ENCODE results near the gene TTC7B.
"Not testable (repeated sequence)": the region's sequence is repeated elsewhere in the genome, so short reads cannot be mapped to it uniquely, and the experiment has no call there.

TTC7B gene

DNA sequence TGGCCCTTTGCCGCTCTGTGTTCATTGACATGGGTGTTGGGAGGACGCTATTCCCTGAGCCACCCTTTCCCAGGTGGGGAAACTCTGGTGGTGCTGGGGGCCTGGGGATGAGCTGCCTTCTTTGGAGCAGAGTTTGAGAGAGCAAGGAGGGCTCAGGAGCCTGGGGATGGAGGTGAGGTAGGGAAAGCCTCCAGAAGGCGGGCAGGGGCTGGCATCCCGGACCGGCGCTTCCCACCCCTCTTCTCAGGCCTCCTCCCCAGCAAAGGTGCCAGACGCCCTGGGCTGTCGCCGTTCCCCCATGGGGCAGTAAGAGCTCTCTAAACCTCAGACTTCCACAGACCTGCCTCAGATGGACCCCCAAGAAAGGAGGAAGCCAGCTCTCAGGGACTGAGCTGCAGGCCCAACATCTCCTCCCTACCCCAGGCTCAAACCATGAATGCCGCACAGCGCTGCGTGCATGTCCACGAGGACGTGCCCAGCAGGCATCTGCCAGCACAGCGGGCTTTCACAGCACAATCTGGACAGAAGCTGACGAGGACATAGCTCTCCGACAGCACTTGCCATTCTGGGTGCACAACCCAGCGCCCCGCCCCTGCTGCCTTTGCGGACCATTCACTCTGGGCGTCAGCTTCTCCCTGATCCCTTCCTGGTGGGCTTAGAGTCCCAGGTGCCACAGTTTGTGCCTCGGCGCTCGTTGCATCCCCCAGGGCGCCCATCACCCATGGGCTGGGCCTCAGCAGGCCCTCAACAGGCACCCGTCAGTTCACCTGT lies 14.9 kb upstream of the TTC7B start:
- no peak for DNase-seq

GRCh38 chr14:90829677-90830076 lies 13.4 kb upstream of the TTC7B start:
- no peak for DNase-seq

GRCh38 chr14:90828642-90829487 lies 12.6 kb upstream of the TTC7B start:
- DNase-seq: no peak

GRCh38 chr14:90827919-90828610 lies 11.8 kb upstream of the TTC7B start:
- peak; percentile 86 to 97 for DNase-seq

GRCh38 chr14:90823542-90823941 lies 7.3 kb upstream of the TTC7B start:
- DNase-seq: not testable (repeated sequence)

DNA sequence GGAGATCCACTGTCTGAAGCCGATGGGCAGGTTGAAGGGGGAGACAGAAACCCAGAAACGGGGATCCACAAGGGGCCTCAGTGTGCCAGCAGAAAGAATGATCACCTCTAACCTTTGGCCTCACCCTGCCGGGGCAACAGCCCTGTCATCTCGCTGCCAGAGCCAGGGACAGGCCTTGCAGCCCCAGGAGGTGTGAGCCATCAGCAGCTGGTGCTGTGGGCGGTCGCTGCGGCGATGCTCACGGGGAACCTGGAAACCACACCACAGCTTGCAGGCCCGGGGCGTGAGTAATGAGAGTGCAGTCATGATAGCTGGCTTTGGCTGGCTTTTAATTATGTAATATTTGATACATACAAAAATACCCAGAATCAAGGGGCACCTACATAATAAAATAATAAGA lies 4.7 kb upstream of the TTC7B start:
- DNase-seq: peak in 1 of 2 experiments; percentile 59

DNA sequence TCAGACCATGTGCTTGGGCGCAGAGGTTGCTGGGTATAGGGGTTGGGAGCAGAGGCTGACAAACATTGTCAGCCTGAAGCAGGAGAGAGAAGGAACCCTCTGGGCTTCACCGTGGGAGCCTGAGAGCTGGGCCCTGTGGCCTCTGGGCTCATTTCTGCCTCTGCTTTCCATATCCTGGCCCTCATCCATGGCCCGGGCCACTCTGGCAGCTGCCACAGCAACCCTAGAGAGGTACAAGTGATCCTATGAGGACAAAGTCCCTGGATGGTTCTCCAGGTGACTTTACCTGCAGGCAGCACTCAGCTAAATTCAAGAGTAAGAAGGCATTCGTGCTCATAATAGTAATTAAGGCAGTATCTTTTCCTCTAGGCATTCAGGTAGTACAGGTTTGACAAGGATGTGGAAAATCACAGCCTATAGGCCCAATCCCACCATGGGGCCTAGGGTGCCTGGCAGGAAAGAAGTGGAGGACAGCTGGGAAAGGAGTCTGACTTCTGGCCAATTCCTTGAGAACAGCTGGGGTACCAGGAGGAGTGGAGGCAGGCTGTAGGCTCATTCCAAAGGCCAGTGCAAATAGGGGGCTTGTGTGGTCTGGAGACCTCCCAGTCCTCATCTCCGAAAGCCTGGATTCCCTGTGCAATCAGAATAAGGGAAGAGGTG lies 3.6 kb upstream of the TTC7B start:
- DNase-seq: peak in 1 of 2 experiments; percentile 48

- DNase-seq: no peak
Measured at GRCh38 chr14:90818715-90819114, 2.5 kb upstream of the TTC7B start.

DNA sequence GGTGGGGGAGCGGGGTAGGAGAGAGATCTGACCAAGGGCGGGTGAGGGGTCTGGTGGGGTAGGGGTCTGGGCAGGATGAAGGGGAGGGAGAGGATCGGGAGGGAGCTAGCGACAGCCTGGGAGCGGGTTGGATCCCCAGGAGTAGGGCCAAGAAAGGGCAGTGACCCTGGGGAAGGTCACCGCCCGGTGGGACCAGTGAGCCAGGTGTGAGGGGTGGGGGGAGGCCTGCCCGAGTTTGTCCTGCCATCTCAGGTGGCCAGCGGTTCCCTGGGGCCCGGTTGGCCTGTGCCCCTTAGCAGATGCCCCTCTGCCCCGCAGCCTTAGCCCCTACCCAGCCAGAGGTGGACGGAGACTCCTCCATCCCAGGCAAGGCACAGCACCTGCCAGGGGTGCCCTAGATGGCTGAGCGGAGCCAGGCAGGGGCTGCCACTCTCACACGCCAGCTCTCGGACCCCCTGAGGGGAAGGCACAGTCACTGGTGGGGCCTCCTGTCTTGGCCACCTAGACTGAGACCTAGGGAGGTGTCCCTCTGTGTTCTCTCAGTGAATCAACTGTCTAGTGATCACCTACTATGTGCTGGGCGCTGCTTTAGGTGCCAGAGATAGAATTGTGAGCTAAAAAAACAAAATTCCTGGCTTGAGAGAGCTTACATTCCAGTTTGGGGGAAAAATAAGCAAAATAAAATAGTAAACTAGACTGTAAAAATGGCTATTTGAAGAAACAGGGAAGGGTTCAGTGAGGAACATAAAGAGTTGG lies 629 bp upstream of the TTC7B start:
- DNase-seq: no peak

DNA sequence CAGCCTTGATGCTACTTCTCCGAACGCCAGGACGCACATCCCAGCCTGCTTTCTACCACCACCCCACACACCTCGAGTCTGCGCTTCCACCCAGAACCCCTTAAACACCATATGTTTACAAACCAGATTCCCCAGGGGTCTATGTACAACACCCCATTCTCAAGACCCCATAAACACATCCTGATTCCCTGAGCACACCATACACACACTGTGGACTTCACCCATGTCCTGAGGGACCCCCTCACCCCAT lies 733 bp downstream of the TTC7B start:
- no peak for DNase-seq

DNA sequence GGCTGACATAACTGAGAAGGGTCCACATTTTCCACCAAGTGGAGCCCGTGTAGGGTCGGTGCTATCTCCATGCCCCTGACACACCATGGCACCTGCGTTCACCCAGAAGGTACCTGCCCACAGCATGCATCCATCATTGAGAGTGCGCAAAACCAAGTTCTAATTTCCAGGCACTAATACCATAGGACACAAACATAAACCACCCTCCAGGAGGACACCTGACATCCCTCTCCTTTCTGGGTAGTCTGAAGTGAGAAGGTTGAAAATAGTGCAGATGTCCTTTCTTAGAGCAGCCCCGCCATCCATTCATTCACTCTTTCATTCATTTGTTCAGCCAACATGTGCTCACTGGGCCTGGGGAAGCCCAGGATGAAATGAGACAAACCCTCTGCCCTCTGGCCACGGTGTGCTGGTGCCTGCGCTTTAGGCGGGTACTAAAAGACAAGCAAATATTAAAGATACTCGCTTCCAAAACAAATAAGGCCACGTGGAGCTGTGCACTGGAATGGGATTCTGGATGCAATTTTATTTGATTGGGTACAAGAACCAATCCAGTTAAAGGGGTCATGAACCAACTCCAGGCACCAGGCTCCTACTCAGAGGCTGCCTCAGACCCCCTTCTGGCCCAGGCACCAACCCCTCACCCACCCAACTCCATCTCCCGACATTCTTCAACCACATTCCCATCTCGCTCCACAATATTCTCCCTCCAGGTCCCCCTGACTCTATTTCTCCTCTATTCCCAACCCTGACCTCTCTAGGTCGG lies 1.2 kb downstream of the TTC7B start:
- DNase-seq: no peak

- no peak for DNase-seq
Measured at GRCh38 chr14:90813442-90813841, 2.8 kb downstream of the TTC7B start.

GRCh38 chr14:90812109-90812508 lies 4.1 kb downstream of the TTC7B start:
- DNase-seq: no peak

GRCh38 chr14:90811641-90812040 lies 4.6 kb downstream of the TTC7B start:
- no peak for DNase-seq

- DNase-seq: peak in 1 of 2 experiments; percentile 39
Measured at GRCh38 chr14:90810806-90811205, 5.4 kb downstream of the TTC7B start.

DNA sequence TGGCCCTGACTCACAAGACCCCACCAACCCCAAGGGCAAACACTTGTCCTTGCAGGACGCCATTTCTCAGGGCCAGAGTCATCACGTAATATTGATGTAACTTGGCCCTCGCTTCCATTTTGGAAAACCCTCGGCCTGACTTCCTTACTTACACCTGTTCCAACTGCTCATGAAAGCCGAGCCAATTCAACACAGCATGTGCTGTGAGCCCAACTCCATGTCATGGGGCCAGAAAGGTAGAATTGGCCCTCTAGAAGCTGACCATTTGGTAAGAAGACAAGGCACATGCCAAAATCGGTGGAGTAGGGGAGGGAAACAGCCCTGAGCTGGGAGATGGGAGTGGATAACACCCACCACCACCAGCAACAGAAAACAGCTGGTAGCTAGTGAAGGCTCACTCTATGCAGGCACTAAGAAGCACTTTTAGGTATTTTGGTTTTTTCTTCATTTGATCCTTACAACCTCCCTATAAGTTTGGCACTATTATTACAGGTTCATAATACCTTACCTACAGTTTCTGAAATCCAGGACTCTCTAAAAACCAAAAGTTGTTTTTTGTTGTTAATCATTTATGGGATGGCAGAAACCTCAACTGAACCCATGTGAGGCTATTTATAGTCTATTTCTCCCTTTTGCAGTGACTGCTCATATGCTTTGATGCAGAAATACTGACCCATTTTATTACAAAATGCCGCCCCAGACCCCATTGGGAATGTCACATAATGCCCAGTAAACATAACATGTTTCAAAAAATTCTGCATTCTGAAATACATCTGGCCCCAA lies 6.5 kb downstream of the TTC7B start:
- DNase-seq: no peak

- no peak for DNase-seq
Measured at GRCh38 chr14:90808759-90809529, 7.3 kb downstream of the TTC7B start.

DNA sequence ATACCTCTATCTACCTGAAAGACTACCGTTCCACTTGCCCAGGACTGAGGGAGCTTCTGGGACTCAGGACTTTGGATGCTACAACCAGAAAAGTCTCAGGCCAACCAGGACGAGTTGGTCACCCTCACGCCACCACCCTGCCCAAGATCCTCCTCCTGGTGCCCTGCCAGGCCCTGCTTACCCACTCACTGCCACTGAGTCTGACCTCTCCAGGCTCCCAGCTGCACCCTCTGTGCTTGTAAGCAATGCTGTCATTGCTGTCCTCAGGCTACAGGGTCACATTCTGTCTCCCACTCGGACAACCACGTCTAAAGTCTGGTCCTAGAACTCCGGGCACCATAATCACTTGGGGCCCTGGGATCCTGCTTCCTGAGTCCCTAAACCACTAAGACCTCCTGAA lies 9.2 kb downstream of the TTC7B start:
- DNase-seq: no peak

GRCh38 chr14:90805662-90806540 lies 10.3 kb downstream of the TTC7B start:
- DNase-seq: no peak

Measured in NCI-H446 (cell line).